C4-2B (cell line): Measurements from ENCODE around the gene NHS.

Experiments used
- CTCF ChIP-seq: fragments of 450-650 bp; conservative IDR thresholded peaks from 2 replicates; pipeline ENCODE4 v1.5.1; 2017; ENCODE audit warnings: mild to moderate bottlenecking
- ZFX ChIP-seq: fragments of 450-650 bp; IDR thresholded peaks from 2 replicates; pipeline ENCODE4 v1.6.1; 2017

- TF ChIP-seq CTCF (no peak), ZFX (no peak)
These were observed 96.1 kb downstream of the NHS start for GRCh38 chrX:17471121-17471520.
